ENCODE data around the gene AVP.
A peak's percentile ranks its signal among the peaks of the same experiment; 100 is the strongest.
"Not testable (repeated sequence)": the region's sequence is repeated elsewhere in the genome, so short reads cannot be mapped to it uniquely, and the experiment has no call there.

The AVP gene

GRCh38 chr20:3082955-3083952, 1.3 kb downstream of the AVP start:
- no peak for DNase-seq

GRCh38 chr20:3082306-3082951, 2.1 kb downstream of the AVP start:
- no peak for DNase-seq

- DNase-seq: no peak
Measured at GRCh38 chr20:3081641-3082040, 2.9 kb downstream of the AVP start.

DNA sequence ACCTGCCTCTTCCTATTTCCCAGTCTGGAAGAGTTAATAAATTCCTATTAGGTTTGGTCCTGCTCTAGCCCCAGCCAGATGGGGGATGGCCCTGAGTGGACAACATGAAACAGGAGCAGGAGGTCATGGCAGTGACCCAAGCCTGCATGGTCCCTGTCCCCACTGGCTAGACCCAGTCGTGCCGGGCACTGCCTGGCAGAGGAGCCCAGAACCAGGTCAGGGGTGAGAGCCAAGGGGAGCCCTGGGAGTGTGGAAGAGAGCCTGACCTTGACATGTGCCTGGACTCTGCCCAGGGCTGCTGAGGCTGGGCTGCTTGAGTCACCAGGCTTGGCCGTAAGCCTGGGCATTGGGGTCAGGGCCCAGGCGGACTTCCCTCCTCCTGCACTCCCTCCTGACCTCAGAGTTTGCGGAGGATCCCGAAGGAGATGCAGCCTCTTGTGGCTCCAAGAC, 3.6 kb downstream of the AVP start:
- no peak for DNase-seq

GRCh38 chr20:3077618-3078134, 6.8 kb downstream of the AVP start:
- DNase-seq: no peak

DNA sequence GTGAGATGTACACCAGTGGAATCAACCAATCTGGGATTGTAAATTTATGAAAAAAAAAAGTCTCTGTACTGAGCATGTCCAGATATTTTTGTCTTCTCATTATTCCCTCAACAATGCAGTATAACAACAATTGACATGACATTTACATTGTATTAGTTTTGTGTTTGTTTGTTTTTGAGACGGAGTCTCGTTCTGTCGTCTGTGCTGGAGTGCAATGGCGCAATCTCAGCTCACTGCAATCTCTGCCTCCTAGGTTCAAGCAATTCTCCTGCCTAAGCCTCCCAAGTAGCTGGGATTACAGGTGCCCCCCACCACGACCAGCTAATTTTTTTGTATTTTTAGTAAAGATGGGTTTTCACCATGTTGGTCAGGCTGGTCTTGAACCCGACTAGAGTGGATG, 9.2 kb downstream of the AVP start:
- DNase-seq: not testable (repeated sequence)

- no peak for DNase-seq
Measured at GRCh38 chr20:3074812-3075211, 9.7 kb downstream of the AVP start.

DNA sequence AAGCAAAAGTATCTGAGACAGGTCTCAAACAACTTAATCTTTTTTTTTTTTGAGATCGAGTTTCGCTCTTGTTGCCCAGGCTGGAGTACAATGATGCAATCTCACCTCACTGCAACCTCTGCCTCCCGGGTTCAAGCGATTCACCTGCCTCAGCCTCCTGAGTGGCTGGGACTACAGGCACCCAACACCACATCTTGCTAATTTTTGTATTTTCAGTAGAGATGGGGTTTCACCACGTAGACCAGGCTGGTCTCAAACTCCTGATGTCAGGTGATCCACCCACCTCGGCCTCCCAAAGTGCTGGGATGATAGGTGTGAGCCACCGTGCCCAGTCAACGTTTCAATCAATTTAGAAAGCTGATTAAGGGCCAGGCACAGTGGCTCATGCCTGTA, 11.3 kb downstream of the AVP start:
- not testable (repeated sequence) for DNase-seq

DNA sequence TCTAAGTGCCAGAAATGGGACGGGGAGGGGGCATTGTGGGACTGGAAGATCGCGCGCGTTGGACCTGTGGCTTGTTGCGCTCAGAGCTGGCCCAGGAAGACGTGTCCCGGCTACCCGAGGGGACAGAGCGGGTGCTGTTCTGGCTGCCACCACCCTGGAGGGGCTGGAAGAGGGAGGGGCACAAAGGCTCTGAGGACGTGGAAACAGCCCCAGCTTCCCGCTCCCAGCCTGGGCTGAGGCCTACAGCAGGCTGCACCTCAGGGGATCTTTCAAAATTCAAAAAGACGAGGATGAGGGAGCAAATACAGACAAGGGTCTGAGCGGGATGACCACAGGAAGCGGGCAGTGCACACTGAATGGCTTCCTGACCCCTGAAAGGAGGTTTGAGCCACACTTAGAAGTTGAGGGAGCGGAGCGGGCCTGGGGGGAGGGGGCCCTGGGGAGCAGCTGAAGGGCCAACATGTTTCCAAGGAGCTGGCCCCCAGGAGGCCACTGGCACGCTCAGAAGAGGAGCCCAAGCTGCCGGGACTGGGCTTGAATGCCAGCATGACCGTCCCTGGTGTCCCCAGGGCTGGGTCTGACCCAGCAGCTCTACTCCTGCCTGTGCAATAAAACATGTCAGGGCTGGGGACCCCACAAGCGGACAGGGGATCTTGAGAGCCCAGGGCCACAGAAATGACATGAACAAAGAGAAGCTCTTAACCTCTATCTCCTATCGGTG, 11.8 kb downstream of the AVP start:
- no peak for DNase-seq

DNA sequence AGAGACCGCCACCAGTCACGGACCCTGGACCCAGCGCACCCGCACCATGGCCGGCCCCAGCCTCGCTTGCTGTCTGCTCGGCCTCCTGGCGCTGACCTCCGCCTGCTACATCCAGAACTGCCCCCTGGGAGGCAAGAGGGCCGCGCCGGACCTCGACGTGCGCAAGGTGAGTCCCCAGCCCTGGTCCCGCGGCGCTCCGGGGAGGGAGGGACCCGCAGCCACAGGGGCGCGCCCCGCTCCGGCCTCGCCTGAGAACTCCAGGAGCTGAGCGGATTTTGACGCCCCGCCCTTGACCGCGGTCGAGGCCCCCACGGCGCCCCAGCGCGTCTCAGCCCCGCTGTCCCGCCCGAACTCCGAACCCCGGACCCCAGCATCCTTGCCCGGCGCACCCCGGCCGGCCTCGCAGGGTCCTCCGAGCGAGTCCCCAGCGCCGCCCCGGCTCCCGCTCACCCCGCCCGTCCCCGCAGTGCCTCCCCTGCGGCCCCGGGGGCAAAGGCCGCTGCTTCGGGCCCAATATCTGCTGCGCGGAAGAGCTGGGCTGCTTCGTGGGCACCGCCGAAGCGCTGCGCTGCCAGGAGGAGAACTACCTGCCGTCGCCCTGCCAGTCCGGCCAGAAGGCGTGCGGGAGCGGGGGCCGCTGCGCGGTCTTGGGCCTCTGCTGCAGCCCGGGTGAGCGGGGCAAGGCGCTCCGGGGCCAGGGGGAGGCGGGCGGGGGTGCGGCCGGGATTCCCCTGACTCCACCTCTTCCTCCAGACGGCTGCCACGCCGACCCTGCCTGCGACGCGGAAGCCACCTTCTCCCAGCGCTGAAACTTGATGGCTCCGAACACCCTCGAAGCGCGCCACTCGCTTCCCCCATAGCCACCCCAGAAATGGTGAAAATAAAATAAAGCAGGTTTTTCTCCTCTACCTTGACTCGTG, 12.7 kb downstream of the AVP start, which contains the start of gene OXT:
Gene OXT (plus strand): TSS at position 11 of the 920 bp plus-strand sequence. CDS start 36 bp downstream, at position 47.
- peak; percentile 51 to 54 for DNase-seq

DNA sequence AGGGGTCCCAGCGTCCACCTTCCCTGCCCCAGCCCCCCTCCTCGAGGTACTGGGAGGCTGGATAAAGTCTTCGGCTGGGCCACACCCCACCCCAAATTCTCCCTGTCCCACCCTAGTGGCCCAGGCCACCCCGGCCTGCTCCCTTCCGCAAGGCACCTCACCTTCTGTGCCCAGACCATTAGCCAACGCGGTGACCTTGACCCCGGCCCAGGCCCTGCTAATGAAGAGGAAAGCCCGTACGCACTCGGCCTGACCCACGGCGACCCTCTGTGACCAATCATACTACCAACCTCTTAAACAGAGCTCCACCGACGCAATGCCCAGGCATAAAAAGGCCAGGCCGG, 13.3 kb downstream of the AVP start:
- DNase-seq: no peak

- no peak for DNase-seq
Measured at GRCh38 chr20:3070725-3071124, 13.8 kb downstream of the AVP start.

- no peak for DNase-seq
Measured at GRCh38 chr20:3068986-3069900, 15.3 kb downstream of the AVP start.

GRCh38 chr20:3068075-3068474, 16.4 kb downstream of the AVP start:
- no peak for DNase-seq

GRCh38 chr20:3067139-3068014, 17.1 kb downstream of the AVP start:
- no peak for DNase-seq

DNA sequence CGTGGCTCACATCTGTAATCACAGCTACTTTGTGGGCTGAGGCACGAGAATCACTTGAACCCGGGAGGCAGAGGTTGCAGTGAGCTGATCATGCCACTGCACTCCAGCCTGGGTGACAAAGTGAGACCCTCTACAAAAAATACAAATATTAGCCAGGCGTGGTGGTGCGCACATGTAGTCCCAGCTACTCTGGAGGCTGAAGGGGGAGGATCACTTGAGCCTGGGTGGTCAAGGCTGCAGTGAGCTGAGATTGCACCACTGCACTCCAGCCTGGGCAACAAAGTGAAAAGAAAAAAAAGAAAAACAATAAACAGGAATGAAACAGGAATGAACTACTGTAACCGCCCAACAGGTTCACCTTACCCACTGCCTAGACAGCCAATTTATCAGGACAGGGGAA, 20.4 kb downstream of the AVP start:
- DNase-seq: not testable (repeated sequence)

- no peak for DNase-seq
Measured at GRCh38 chr20:3059489-3059888, 25.0 kb downstream of the AVP start.

- peak; percentile 14 to 20 for DNase-seq
Measured at GRCh38 chr20:3051385-3052019, 33.0 kb downstream of the AVP start.

Data from Kasumi-1 (cell line).